Measurements from ENCODE around the gene RARG. TPM values are rescaled to one million over a fixed set of nuclear protein-coding genes. Genes with fewer than 3 reads are reported as not detected.

RARG gene
- total RNA-seq, 1 donor from 2014 or later: 0.27 TPM

DNA sequence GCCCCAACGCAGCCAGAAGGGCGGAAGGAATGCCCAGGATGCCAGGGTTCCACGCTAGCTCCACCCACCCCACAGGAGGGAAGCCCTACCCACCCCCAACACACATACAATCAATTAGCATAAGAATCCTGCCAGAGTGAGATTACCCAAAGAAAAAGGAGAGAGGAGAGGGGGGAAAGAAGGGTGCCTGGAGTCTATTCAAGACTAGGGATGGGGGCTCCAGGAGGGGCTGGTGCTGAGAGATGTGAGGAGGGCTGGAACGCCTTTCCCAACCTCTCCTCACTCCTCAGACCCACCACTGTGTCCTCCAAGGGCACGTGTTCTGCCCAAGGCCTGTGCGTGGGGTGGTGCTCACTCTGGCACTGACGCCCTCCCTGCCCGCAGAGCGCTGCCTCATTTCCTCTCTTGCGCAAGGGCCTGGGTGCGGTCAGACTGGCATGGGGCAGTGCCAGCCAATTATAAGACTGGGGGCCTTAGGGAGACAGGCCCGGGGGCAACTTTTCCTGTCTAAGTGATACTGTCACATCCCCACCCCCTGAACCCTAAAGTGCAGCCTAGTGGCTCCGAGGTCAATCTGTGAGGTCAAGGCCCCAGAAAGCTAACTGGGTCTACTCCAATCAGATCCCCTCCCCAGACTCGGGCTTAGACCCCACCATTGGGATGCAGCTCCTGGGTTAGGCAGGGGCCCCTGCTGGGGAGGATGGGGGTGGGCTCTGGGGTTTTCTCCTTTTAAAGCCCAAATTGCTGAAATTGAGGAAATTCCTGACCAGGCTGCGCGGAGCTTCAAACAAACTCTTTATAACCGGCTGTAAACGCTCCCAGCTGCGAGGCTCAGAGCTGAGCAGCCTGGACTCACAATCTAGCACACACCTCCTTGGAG lies 14.7 kb downstream of the RARG start:
- TF ChIP-seq, protein P1, sequence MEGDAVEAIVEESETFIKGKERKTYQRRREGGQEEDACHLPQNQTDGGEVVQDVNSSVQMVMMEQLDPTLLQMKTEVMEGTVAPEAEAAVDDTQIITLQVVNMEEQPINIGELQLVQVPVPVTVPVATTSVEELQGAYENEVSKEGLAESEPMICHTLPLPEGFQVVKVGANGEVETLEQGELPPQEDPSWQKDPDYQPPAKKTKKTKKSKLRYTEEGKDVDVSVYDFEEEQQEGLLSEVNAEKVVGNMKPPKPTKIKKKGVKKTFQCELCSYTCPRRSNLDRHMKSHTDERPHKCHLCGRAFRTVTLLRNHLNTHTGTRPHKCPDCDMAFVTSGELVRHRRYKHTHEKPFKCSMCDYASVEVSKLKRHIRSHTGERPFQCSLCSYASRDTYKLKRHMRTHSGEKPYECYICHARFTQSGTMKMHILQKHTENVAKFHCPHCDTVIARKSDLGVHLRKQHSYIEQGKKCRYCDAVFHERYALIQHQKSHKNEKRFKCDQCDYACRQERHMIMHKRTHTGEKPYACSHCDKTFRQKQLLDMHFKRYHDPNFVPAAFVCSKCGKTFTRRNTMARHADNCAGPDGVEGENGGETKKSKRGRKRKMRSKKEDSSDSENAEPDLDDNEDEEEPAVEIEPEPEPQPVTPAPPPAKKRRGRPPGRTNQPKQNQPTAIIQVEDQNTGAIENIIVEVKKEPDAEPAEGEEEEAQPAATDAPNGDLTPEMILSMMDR (IDR thresholded peaks at IDR 0.05; ENCODE audit: partially characterized antibody, unreplicated experiment): no peak
- H3K27ac Mint-ChIP-seq (ENCODE audit: unreplicated experiment): peak overlapping the region; percentile 17
- H3K27me3 Mint-ChIP-seq (ENCODE audit: unreplicated experiment): peaks cover 26% of the 10 kb centered on the region
- peaks cover 12% of the 10 kb centered on the region for H3K9me3 Mint-ChIP-seq (ENCODE audit: unreplicated experiment)
- H3K4me1 Mint-ChIP-seq (ENCODE audit: low read depth, unreplicated experiment): peaks cover 15% of the 10 kb centered on the region
- H3K36me3 Mint-ChIP-seq (ENCODE audit: unreplicated experiment): no peaks in the 10 kb centered on the region
- no peak for DNase-seq
- H3K4me3 Mint-ChIP-seq (ENCODE audit: unreplicated experiment): no peak overlapping the region

DNA sequence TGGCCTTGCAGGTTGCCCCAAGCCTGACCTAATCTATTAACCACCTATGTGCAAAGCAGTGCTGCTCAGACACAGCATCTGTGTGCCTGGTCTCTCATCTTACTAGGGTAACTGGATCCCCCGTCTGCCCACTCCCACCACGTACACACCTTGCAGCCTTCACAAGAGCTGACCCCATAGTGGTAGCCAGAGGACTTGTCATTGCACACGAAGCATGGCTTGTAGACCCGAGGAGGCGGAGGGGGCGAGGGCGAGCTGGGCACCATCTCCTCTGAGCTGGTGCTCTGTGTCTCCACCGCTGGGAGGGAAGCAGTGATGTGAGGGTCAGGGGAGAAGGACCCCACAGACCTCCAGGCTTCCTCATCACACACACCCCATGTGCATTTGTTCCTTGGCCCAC lies 16.5 kb downstream of the RARG start:
- Mint-ChIP-seq H3K4me1 (ENCODE audit: low read depth, unreplicated experiment) (peaks cover 11% of the 10 kb centered on the region), H3K27me3 (ENCODE audit: unreplicated experiment) (peaks cover 22% of the 10 kb centered on the region), H3K4me3 (ENCODE audit: unreplicated experiment) (no peak overlapping the region), H3K27ac (ENCODE audit: unreplicated experiment) (no peak overlapping the region), H3K9me3 (ENCODE audit: unreplicated experiment) (peaks cover 12% of the 10 kb centered on the region), H3K36me3 (ENCODE audit: unreplicated experiment) (no peaks in the 10 kb centered on the region)
- TF ChIP-seq, protein P1 (IDR thresholded peaks at IDR 0.05; ENCODE audit: partially characterized antibody, unreplicated experiment): no peak
- DNase-seq: no peak

DNA sequence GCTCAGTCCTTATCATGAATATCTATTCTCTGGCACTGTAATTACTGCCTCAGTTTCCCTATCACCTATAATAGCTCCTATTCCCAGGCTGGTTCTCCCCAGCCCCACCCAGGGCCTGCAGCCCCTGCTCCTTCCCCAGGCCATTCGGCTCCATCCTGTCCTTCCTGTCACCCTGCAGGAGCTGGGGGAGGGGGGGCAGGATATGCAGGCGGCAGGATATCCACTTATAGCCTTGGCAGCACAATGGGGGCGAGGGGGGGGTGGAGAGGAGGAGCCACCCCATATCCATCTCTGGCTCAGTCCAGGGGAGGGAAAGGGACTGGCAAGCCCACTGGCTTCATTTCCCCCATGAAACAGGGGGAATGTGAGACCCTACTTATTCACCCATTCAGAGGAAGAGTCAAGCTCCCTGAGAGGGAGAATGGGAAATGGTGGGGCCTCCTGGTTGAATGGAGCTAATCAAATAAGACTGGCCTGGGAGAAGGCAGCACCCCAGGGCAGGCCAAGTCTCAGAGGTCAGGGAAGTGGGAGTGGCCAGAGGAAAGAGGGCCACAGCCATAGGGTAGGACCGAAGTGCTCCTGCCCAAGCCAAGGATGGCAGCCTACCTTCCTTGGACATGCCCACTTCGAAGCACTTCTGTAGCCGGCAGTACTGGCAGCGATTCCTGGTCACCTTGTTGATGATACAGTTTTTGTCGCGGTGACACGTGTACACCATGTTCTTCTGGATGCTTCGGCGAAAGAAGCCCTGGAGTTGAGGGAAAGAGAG lies 17.1 kb downstream of the RARG start:
- Mint-ChIP-seq H3K4me3 (ENCODE audit: unreplicated experiment) (no peak overlapping the region), H3K27me3 (ENCODE audit: unreplicated experiment) (peaks cover 19% of the 10 kb centered on the region), H3K36me3 (ENCODE audit: unreplicated experiment) (no peaks in the 10 kb centered on the region), H3K9me3 (ENCODE audit: unreplicated experiment) (peaks cover 12% of the 10 kb centered on the region), H3K4me1 (ENCODE audit: low read depth, unreplicated experiment) (peaks cover 11% of the 10 kb centered on the region), H3K27ac (ENCODE audit: unreplicated experiment) (no peak overlapping the region)
- TF ChIP-seq, protein P1 (IDR thresholded peaks at IDR 0.05; ENCODE audit: partially characterized antibody, unreplicated experiment): no peak
- DNase-seq: no peak

DNA sequence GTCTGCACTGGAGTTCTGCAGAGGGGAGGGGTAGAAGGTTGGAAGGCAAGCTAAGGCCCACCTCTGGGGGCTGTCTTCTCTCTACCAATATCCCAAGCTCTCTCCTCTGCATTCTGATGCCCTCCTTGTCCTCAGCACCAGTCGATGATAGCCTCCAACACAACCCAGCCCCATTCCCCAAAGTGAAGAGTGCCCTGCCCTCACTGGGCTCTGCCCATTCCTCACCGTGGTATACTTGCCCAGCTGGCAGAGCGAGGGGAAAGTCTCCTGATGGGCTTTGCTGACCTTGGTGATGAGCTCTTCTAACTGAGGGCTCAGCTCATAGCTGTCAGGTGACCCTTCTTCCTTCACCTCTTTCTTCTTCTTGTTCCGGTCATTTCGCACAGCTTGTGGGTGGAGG lies 17.8 kb downstream of the RARG start:
- no peak overlapping the region for H3K4me3 Mint-ChIP-seq (ENCODE audit: unreplicated experiment)
- H3K27ac Mint-ChIP-seq (ENCODE audit: unreplicated experiment): no peak overlapping the region
- H3K36me3 Mint-ChIP-seq (ENCODE audit: unreplicated experiment): no peaks in the 10 kb centered on the region
- H3K9me3 Mint-ChIP-seq (ENCODE audit: unreplicated experiment): peaks cover 8% of the 10 kb centered on the region
- H3K4me1 Mint-ChIP-seq (ENCODE audit: low read depth, unreplicated experiment): peaks cover 11% of the 10 kb centered on the region
- peaks cover 14% of the 10 kb centered on the region for H3K27me3 Mint-ChIP-seq (ENCODE audit: unreplicated experiment)
- TF ChIP-seq, protein P1 (IDR thresholded peaks at IDR 0.05; ENCODE audit: partially characterized antibody, unreplicated experiment): no peak
- no peak for DNase-seq

All from glutamatergic neuron (in vitro differentiated cells).